ENCODE measurements around the gene TRDMT1. TPM values are rescaled to one million over a fixed set of nuclear protein-coding genes. Genes with fewer than 3 reads are reported as not detected.
"Not testable (repeated sequence)": the region's sequence is repeated elsewhere in the genome, so short reads cannot be mapped to it uniquely, and the experiment has no call there.

TRDMT1 gene
- polyA plus RNA-seq, 4 donors = 8.6 to 11.9 (median 10.8) TPM

GRCh38 chr10:17141504-17142229 lies 59.8 kb downstream of the TRDMT1 start:
- no peak for DNase-seq (ENCODE audit: low read depth in 4 of 4, low spot score in 3 of 4)

GRCh38 chr10:17140386-17140761 lies 61.1 kb downstream of the TRDMT1 start:
- DNase-seq (ENCODE audit: low read depth in 4 of 4, low spot score in 3 of 4) = no peak

- no peak for DNase-seq (ENCODE audit: low read depth in 4 of 4, low spot score in 3 of 4)
These were observed 62.9 kb downstream of the TRDMT1 start for GRCh38 chr10:17138460-17139042.

GRCh38 chr10:17134737-17135260 lies 66.7 kb downstream of the TRDMT1 start:
- DNase-seq (ENCODE audit: low read depth in 4 of 4, low spot score in 3 of 4) = no peak

DNA sequence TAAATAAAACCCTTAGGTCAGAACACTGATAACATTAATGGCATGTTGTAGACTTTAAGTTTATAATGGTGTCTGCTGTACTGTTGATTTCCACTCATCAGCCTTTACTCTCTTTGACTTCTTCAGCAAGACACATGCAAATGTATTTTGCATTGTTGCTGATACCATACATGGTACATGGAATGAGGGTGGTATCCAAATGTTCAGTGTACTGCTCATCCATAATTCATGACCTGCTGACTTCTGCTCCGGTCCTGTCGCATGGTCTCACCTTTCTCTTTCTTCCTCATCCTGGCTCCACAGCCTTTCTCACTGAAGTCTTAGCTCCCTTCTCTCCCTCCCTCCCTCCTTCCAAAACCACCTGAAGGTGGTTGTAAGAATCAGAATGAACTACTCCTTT lies 67.2 kb downstream of the TRDMT1 start:
- DNase-seq (ENCODE audit: low read depth in 4 of 4, low spot score in 3 of 4) = no peak

DNA sequence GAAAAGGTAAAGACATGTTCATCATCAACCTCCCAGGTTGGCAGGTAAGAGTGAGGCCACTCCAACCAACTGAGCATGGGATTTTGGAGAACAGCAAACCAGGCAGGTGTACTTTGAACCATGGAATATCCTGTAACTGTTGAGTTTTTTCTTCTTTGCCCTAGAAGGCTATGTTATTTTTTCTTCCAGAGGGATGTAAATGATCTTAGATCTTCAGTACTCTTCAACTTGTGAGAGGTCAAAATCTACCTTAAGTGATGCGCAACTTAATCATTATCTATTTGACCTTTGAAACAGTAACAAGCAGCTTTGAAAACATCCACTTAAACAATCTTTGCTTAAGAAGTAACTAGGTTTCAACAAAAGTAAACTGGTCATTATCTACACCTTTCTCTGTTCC lies 71.7 kb downstream of the TRDMT1 start, which contains the start of gene CUBN:
CUBN (minus strand) TSS at position 71 of the 400 bp plus-strand sequence; CDS start at position 25, 46 bp downstream.
- no peak for DNase-seq (ENCODE audit: low read depth in 4 of 4, low spot score in 3 of 4)

GRCh38 chr10:17128261-17128660 lies 73.2 kb downstream of the TRDMT1 start:
- no peak for DNase-seq (ENCODE audit: low read depth in 4 of 4, low spot score in 3 of 4)

DNA sequence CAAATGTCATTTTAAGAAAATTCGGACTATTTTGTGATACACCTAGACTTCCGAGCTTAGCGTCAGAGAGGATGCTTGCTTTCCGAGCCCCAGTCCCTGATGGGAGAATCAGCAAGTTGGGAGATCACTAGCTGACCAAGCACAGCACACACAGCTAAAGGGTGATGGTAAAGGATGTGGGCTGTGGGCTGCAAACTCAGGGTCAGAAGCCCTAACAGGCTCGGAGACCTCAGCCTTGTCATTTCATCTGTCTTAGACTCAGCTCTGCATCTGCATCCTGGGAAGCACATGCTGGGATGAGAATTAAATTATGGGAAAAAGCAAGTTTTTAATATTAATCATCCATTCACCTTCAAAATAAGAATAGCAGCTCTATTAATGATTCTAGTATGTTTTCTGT lies 75.1 kb downstream of the TRDMT1 start:
- no peak for DNase-seq (ENCODE audit: low read depth in 4 of 4, low spot score in 3 of 4)

- no peak for DNase-seq (ENCODE audit: low read depth in 4 of 4, low spot score in 3 of 4)
These were observed 76.1 kb downstream of the TRDMT1 start for GRCh38 chr10:17125206-17125893.

DNA sequence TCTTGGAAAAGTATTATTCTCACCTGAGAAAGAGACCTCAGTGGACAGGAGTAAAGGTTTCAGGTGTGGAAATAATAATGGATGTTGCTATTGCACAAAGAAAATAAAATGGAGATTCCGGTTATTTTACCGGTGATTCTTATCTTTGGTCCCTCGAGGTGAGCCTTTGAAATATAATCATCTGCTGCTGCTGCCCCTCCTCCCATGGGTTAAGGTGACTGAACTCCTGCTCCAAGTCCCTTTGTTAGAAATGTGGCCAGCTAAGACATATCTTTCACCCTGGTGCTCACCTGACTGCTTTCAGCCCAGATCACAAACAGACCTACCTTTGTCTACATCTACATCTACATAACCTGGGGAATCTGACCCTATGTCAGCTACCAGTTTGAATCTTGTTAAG lies 77.5 kb downstream of the TRDMT1 start:
- no peak for DNase-seq (ENCODE audit: low read depth in 4 of 4, low spot score in 3 of 4)

GRCh38 chr10:17122726-17123661 lies 78.5 kb downstream of the TRDMT1 start:
- no peak for DNase-seq (ENCODE audit: low read depth in 4 of 4, low spot score in 3 of 4)

DNA sequence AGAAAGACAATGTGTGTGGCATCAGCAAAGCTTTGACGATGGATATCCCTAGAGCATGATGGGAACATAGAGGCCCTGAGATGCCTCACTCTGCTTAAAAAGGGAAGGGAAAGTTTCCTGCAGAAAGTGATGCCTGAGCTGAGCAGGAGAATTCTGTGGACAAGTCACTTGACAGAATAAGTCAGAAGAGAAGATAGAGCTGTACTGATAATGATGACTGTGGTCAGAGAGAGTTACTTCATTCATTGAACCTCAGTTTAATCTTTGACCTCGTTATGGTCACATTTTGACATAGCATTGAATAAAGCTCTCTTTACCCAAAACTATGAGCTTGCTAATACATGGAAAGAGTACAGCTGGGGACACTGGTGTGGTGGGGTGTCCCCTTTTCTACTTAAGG lies 79.4 kb downstream of the TRDMT1 start:
- DNase-seq (ENCODE audit: low read depth in 4 of 4, low spot score in 3 of 4) = no peak

- DNase-seq (ENCODE audit: low read depth in 4 of 4, low spot score in 3 of 4) = no peak
These were observed 80.8 kb downstream of the TRDMT1 start for GRCh38 chr10:17120694-17121093.

DNA sequence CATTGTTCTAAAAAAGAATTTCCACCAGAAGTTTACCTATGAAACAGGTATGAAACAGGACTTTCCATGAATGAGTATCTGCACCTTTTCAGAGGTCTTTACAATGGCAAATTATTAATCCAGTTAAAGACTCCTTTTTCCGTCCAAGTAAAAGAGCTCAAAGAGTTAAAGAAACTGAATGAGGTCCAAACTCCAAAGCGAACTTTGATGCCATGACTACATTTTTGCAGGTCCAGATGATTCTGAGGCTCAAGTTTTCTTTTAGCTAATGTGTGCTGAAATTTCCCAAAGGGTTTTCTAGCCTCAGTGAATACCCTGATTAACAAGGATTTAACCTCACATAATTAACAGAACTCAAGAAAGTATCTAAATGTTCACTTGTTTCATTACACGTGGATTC lies 81.6 kb downstream of the TRDMT1 start:
- DNase-seq (ENCODE audit: low read depth in 4 of 4, low spot score in 3 of 4) = no peak

DNA sequence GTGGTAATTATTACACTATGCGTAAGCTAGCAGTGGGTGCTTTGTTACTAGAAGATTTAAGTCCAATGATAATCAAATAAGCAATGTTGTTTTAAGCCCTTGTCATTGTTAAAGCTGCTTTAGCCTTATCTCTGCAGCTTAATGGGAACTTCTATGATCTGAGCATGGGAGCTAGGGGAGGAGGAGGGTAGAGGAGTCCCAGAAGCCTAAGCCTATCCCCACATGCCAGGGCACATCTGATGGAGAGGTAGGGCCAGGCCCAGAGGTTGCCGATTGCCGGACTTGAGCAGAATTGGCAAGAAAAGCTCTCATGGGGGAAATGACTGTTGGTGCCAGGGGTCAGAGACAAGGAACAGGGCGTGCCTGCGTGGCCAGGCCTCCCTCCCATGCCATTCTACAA lies 85.3 kb downstream of the TRDMT1 start:
- no peak for DNase-seq (ENCODE audit: low read depth in 4 of 4, low spot score in 3 of 4)

- no peak for DNase-seq (ENCODE audit: low read depth in 4 of 4, low spot score in 3 of 4)
These were observed 85.8 kb downstream of the TRDMT1 start for GRCh38 chr10:17115683-17116082.

GRCh38 chr10:17114878-17115444 lies 86.5 kb downstream of the TRDMT1 start:
- DNase-seq (ENCODE audit: low read depth in 4 of 4, low spot score in 3 of 4) = not testable (repeated sequence)

GRCh38 chr10:17113889-17114540 lies 87.5 kb downstream of the TRDMT1 start:
- DNase-seq (ENCODE audit: low read depth in 4 of 4, low spot score in 3 of 4) = no peak

GRCh38 chr10:17113346-17113745 lies 88.1 kb downstream of the TRDMT1 start:
- DNase-seq (ENCODE audit: low read depth in 4 of 4, low spot score in 3 of 4) = no peak

DNA sequence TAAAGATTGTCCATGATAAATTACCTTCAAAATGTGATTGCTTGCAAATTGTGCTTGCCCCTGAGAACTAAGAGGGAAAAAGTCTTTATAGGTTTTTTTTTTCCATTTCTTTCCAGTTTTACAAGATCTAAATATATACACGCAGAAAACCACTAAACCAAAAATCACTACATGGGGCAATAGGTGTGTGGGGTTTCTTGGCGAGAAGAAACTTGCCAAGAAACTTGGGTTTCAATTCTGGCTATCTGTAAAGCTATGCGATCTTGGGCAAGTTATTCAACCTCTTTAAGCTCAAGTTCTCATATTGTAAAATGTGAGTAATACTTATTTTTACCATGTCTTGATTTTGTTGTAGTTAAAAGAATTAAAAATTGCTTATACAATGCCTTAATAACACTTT lies 88.9 kb downstream of the TRDMT1 start:
- DNase-seq (ENCODE audit: low read depth in 4 of 4, low spot score in 3 of 4) = no peak
